ENCODE measurements around the gene ITGB1BP2. TPM values are rescaled to one million over a fixed set of nuclear protein-coding genes. Genes with fewer than 3 reads are reported as not detected.

The ITGB1BP2 gene
- total RNA-seq, 1 experiment from 2014 or later, result 3.5 TPM

GRCh38 chrX:71253253-71254091, 48.1 kb upstream of the ITGB1BP2 start:
- H3K4me2 ChIP-seq (ENCODE audit: low read length), result peak overlapping the region; percentile 88
- ATAC-seq (peak; percentile 4; the same call in 1 of the 2 replicates), DNase-seq (ENCODE audit: low read depth, low spot score) (no peak)
- BruUV-seq (replicated peaks), result no TSS peak
- H3K79me2 ChIP-seq (ENCODE audit: insufficient read depth, low read length), result no peaks in the 10 kb centered on the region
- no peak overlapping the region for H2AFZ ChIP-seq (ENCODE audit: low read depth, low read length, poor library complexity, severe bottlenecking)
- H3K9me2 ChIP-seq (ENCODE audit: insufficient read depth), result no peaks in the 10 kb centered on the region
- intact Hi-C loops (cut with micrococcal nuclease), result no loop called here
- peak overlapping the region; percentile 78 for H3K4me3 ChIP-seq (replicated peaks in 1 of 2; ENCODE audit: low read depth in 1 of 2, low read length in 2 of 2)
- H3K27me3 ChIP-seq (ENCODE audit: insufficient read depth, low read length), result no peaks in the 10 kb centered on the region
- TF ChIP-seq CTCF (IDR thresholded peaks at IDR 0.05 in 2 of 3, conservative IDR thresholded peaks at IDR 0.05 in 1 of 3; ENCODE audit: borderline replicate concordance in 1 of 3, insufficient read depth in 1 of 3, low read depth in 2 of 3, low read length in 2 of 3) (peak in 2 of 3 experiments; percentile 46 to 53; a peak in 4 of 6 replicates), ATF3 (IDR thresholded peaks at IDR 0.05) (no peak)
- ChIA-PET POLR2A (interaction anchor here (1.3 kb wide), 1 partner anchor 30 kb away, joined by 4 read pairs; the partner anchor contains the start of gene NONO), RAD21 (ENCODE audit: low non-redundant PET in 1 of 2, low total read pairs in 2 of 2, uncharacterized antibody in 2 of 2, unreplicated experiment in 2 of 2) (no interaction called here), CTCF (interaction anchor here (0.7 kb wide), 1 partner anchor 155 kb away, joined by 3 read pairs; no protein-coding TSS in a partner anchor)
- no peaks in the 10 kb centered on the region for H3K9me3 ChIP-seq (ENCODE audit: control insufficient read depth in 1 of 2, insufficient read depth in 1 of 2, low read depth in 1 of 2, low read length in 2 of 2)
- H3K9ac ChIP-seq (ENCODE audit: low read length), result peak overlapping the region; percentile 76
- H4K20me1 ChIP-seq (ENCODE audit: insufficient read depth), result no peaks in the 10 kb centered on the region
- H3K27ac ChIP-seq (ENCODE audit: low read depth, low read length), result peak overlapping the region; percentile 68
- no peaks in the 10 kb centered on the region for H3K36me3 ChIP-seq (ENCODE audit: control insufficient read depth in 1 of 2, insufficient read depth in 2 of 2, low read length in 2 of 2)
- H3K4me1 ChIP-seq (ENCODE audit: control insufficient read depth in 1 of 2, insufficient read depth in 2 of 2, low read length in 2 of 2), result peaks cover 13 to 19% of the 10 kb centered on the region in 2 experiments
